ENCODE measurements around the gene MPND.

MPND gene

DNA sequence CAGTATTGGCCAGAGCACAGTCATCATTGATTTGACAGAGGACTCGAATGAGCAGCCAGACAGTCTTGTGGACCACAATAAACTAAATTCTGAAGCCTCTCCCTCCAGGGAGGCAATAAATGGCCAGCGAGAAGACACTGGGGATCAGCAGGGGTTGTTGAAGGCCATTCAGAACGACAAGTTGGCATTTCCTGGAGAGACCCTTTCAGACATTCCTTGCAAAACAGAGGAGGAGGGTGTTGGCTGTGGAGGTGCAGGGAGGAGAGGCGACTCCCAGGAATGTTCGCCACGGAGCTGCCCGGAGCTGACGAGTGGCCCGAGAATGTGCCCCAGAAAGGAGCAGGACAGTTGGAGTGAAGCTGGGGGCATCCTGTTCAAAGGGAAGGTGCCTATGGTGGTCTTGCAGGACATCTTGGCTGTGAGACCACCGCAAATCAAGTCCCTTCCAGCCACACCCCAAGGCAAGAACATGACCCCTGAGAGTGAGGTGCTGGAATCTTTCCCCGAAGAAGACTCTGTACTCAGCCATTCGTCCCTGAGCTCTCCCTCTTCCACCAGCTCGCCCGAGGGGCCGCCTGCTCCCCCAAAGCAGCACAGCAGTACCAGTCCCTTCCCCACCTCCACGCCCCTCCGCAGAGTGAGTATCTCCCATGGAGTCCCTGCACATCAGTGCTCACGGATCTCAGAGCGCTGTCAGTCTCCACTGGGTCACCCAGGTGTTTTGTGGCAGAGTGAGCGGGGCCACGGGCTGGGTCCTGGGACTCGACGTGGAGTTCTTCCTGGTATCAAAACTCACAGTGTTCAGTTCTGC, 66.0 kb downstream of the MPND start:
- no peak for DNase-seq
